Measurements from ENCODE around the gene ADAR.
A peak's percentile ranks its signal among the peaks of the same experiment; 100 is the strongest.

ADAR gene

DNA sequence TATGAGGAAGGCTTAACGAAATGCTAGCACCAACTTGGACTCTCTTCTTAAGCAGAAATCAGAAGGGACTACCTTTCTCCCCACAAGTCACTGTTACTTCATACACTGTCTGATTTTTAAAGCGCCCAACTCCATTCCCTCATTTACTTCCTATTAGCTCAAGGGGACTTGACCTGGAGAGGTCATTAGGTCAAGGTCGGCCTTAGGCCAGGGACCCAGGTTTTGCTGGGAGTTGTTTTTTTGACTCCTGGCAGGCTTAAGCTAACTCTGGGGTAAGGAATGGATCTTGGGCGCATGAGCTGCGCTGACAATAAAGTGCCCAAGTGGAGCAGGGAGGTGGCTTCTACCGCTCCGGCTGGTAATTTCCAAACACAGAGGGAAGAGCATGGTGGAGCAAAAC lies 16.8 kb downstream of the ADAR start:
- TF ChIP-seq, protein P1, sequence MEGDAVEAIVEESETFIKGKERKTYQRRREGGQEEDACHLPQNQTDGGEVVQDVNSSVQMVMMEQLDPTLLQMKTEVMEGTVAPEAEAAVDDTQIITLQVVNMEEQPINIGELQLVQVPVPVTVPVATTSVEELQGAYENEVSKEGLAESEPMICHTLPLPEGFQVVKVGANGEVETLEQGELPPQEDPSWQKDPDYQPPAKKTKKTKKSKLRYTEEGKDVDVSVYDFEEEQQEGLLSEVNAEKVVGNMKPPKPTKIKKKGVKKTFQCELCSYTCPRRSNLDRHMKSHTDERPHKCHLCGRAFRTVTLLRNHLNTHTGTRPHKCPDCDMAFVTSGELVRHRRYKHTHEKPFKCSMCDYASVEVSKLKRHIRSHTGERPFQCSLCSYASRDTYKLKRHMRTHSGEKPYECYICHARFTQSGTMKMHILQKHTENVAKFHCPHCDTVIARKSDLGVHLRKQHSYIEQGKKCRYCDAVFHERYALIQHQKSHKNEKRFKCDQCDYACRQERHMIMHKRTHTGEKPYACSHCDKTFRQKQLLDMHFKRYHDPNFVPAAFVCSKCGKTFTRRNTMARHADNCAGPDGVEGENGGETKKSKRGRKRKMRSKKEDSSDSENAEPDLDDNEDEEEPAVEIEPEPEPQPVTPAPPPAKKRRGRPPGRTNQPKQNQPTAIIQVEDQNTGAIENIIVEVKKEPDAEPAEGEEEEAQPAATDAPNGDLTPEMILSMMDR (conservative IDR thresholded peaks at IDR 0.05): no peak
- no peak overlapping the region for H3K27ac ChIP-seq

DNA sequence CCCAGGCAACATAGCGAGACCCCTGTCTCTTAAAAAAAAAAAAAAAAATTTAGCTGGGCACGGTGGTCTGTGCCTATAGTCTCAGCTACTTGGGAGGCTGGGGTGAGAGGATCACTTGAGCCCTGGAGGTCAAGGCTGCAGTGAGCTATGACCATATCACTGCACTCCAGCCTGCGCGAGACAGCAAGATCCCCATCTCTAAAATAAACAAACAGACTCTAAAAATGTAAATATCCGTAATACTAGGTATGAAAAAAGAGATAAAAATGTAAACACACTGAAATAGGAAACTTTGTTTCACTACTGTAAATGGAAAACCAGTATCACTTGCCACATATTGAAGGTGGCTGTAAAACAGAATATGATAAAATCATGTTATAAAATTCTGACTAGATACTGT lies 17.2 kb downstream of the ADAR start:
- no peak overlapping the region for H3K27ac ChIP-seq
- TF ChIP-seq, protein P1 (conservative IDR thresholded peaks at IDR 0.05): no peak

DNA sequence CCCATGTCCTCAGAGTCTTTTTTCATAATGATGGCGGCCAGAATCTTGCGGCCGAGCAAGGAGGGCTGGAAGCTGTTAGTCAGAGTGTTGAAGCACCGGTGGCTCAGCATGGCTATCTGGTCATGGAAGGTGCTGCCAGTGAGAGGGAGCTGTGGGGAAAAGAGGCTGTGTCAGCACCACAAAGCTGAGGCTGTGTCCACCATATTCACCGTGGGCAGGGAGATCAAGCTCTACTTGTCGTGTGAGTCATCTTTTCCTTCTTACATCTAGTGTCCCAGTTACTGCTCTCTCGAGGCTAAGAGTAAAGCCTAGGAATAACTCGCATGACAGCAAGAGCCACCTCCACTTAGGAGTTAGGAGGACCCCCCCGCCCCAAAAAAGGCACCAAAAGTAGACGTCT lies 18.2 kb downstream of the ADAR start:
- TF ChIP-seq, protein P1 (conservative IDR thresholded peaks at IDR 0.05): no peak
- H3K27ac ChIP-seq: no peak overlapping the region

DNA sequence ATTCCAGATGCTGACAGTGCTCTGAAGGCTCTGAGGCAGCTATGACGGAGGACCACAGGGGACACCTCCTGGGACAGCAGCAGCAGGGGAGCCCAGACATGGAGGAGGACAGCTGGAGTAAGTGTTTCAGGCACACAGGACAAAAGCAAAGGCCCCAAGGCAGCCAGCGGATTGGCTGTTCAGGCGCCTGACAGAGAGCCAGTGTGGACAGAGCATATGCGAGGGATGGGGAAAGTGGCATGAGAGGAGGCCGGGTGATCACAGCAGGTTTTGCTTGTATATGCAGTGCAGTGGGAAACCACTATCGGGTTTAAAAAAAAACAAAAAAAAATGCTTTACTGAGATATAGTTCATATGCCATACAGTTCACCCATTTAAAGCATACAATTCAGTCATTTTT lies 21.3 kb downstream of the ADAR start:
- TF ChIP-seq, protein P1 (conservative IDR thresholded peaks at IDR 0.05): no peak
- no peak overlapping the region for H3K27ac ChIP-seq

DNA sequence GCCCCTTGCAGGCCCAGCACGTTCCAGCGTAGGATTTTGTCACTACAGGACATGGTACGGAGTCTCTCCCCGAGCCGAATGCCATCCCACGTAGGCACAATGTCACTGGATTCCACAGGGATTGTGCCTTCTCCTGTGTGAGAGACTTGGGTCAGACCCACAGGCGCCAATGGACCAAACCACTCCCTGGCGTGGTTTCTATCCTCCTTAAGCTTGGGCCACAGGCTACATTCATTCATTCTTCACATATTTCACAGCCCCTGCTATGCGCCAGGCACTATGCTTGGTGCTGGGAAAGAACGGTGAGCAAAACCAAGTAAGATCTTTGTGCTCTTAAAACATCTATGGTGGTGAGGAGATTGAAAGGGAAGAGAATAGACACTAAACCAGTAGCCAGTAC lies 21.8 kb downstream of the ADAR start:
- TF ChIP-seq, protein P1 (conservative IDR thresholded peaks at IDR 0.05): no peak
- no peak overlapping the region for H3K27ac ChIP-seq

DNA sequence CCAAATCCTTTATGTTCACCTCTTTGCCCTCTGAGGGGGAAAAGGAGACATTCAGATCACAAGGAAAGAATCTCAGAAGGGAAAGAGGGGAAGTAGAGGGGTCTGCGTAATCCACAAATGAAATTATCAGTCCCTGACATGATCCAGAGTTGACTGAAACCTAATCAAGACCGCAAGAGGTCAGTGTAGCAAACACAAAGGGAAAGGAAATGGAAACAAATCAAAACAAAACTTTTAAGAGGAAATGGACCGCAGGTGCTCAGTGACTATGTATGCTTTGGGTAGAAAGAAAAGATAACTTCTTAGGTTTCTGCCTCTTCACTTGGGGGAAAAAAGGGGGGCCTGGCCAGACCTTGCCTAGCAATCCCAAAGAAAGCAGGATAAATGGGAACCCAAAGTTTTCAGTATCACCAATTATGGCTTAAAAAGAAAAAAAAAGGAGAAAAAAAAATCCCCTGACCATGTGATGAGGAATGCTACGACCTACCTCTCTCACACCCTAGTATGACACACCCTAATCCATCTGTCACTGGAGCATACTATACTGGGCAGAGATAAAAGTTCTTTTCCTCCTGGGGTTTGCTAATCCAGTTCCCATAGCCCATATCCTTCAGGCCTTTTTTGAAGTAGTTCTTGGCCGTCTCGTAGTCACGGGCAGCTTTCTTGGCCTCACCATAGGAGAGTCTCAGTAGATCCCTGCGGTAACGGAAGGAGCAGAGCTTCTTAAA lies 23.6 kb downstream of the ADAR start:
- H3K27ac ChIP-seq: peak overlapping the region; percentile 38
- TF ChIP-seq, protein P1 (conservative IDR thresholded peaks at IDR 0.05): peak; percentile 18; the same call in 1 of the 2 replicates

DNA sequence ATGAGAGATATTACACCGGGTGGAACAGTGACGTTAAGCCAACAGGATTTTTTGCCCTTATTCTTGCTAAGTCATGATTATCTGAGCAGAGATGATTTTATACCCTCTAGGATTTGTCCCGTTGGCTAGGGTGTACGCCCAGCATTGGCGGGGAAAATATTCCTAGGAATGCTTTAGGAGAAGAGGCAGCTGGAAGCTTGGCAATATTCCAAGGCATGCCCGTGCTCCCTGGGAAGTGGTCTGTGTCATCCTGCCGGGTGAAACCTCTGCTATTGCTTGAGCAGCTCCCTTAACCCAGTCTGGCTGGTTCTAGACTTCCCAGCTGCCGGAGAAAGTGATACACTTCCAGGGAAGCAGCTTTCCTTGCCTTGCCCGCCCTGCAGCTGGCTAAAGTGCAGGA lies 24.2 kb downstream of the ADAR start:
- TF ChIP-seq, protein P1 (conservative IDR thresholded peaks at IDR 0.05): no peak
- peak overlapping the region; percentile 38 for H3K27ac ChIP-seq

All from VCaP (cell line).